K562 (cell line): ENCODE measurements around the gene ZSCAN2. TPM values are rescaled to one million over a fixed set of nuclear protein-coding genes. Genes with fewer than 3 reads are reported as not detected.

Experiments
- CBFA2T2 ChIP-seq: fragments of 450-650 bp; conservative IDR thresholded peaks from 2 replicates; pipeline ENCODE4 v1.6.1; 2017; ENCODE audit warnings: mild to moderate bottlenecking
- ERF ChIP-seq: fragments of 450-650 bp; formaldehyde crosslinking; IDR thresholded peaks from 2 replicates; pipeline ENCODE4 v1.4.0; 2020; ENCODE audit warnings: mild to moderate bottlenecking, mixed read lengths
- HNRNPUL1 ChIP-seq: fragments of 200-400 bp; formaldehyde crosslinking; IDR thresholded peaks from 2 replicates; pipeline ENCODE4 v1.6.1; 2017; ENCODE audit warnings: low read length
- KAT8 ChIP-seq: fragments of 450-650 bp; IDR thresholded peaks from 2 replicates; pipeline ENCODE4 v1.6.1; 2016; ENCODE audit warnings: low read depth, mild to moderate bottlenecking
- LEF1 ChIP-seq: fragments of 450-650 bp; IDR thresholded peaks from 2 replicates; pipeline ENCODE4 v1.6.1; 2016; ENCODE audit warnings: mild to moderate bottlenecking
- NFYB ChIP-seq: IDR thresholded peaks from 2 replicates; pipeline ENCODE4 v1.6.1; 2011; ENCODE audit warnings: mild to moderate bottlenecking, moderate library complexity; ENCODE audit not compliant: insufficient read length; ENCODE audit errors: extremely low read depth
- PML ChIP-seq: IDR thresholded peaks from 2 replicates; pipeline ENCODE4 v1.6.1; 2012; ENCODE audit warnings: low read length, inconsistent platforms
- POLR2H ChIP-seq: IDR thresholded peaks from 2 replicates; pipeline ENCODE4 v1.6.1; 2016; ENCODE audit warnings: missing genetic modification characterization, low read depth, mild to moderate bottlenecking, control low read depth, missing compliant biosample characterization, moderate library complexity
- RCOR1 ChIP-seq, 2 experiments: IDR thresholded peaks; 2 replicates each; pipeline ENCODE4 v1.6.1; 2012; ENCODE audit warnings: low read depth in 2 of 2, low read length in 2 of 2, borderline replicate concordance in 1 of 2, improper control_type of control experiment in 1 of 2
- RFX5 ChIP-seq: IDR thresholded peaks from 2 replicates; pipeline ENCODE4 v1.6.1; 2011; ENCODE audit warnings: low read depth, mild to moderate bottlenecking, improper control_type of control experiment, low read length
- SLC30A9 ChIP-seq: fragments of 250-450 bp; sonication (Bioruptor Pico); IDR thresholded peaks from 2 replicates; pipeline ENCODE4 v1.8.0; 2022; ENCODE audit warnings: mild to moderate bottlenecking, moderate library complexity
- SMAD3 ChIP-seq: fragments of 450-650 bp; formaldehyde crosslinking; conservative IDR thresholded peaks from 2 replicates; pipeline ENCODE4 v1.4.0; 2020; ENCODE audit warnings: mild to moderate bottlenecking
- SMARCA4 ChIP-seq: fragments of 450-650 bp; IDR thresholded peaks from 2 replicates; pipeline ENCODE4 v1.6.1; 2016
- TAF9B ChIP-seq: fragments of 450-650 bp; IDR thresholded peaks from 2 replicates; pipeline ENCODE4 v1.6.1; 2018; ENCODE audit warnings: mild to moderate bottlenecking; ENCODE audit not compliant: partially characterized antibody
- XRCC4 ChIP-seq: IDR thresholded peaks from one replicate; pipeline ENCODE4 v1.6.1; 2011; ENCODE audit not compliant: insufficient read depth, insufficient read length; ENCODE audit errors: extremely low read depth
- ZNF232 ChIP-seq: sonication (generic); formaldehyde crosslinking; IDR thresholded peaks from 2 replicates; pipeline ENCODE4 v1.8.0; 2022; ENCODE audit warnings: mild to moderate bottlenecking, missing genetic modification reagents
- ZNF274 ChIP-seq: IDR thresholded peaks from 2 replicates; pipeline ENCODE4 v1.6.1; 2011; ENCODE audit warnings: low read depth, mild to moderate bottlenecking, low read length, moderate library complexity, borderline replicate concordance
- polyA plus RNA-seq, 8 experiments: library from polyadenylated mRNA; depleted of rRNA in 4 of 8; stranded (reverse) in 5 of 8; unstranded in 3 of 8; fragments of >200 nt; fragmentation: Nextera tagmentation in 2 of 8; fragmentation: Illumina TruSeq in 1 of 8; extraction: Ambion mirVana in 2 of 8; extraction: Trizol in 1 of 8; gene quantifications; 2 replicates each; pipeline versions ENCODE4 v1.2.1 to v1.2.3, GENCODE V29; 2011 to 2014; ENCODE audit warnings: inconsistent platforms in 1 of 8, missing spikeins in 1 of 8
- total RNA-seq, 7 experiments: library from RNA; depleted of rRNA in 6 of 7; stranded (reverse); fragments of >200 nt in 6 of 7; fragmentation: Illumina TruSeq in 2 of 7; extraction: Trizol in 2 of 7; gene quantifications; 2 replicates each; pipeline versions ENCODE4 v1.2.1 to v1.2.3, GENCODE V29; 2011 to 2021; ENCODE audit warnings: low replicate concordance in 1 of 7
- TF ChIP-seq, protein P1 (sequence below): sonication (generic); formaldehyde crosslinking; IDR thresholded peaks from 2 replicates; pipeline ENCODE4 v1.8.0; 2023; ENCODE audit warnings: mild to moderate bottlenecking, missing genetic modification reagents
- TF ChIP-seq, protein P2 (sequence below), 2 experiments: fragments of 250-450 bp in 1 of 2; fragments of 450-650 bp in 1 of 2; sonication (Bioruptor Pico) in 1 of 2; IDR thresholded peaks; 2 replicates each; pipeline versions ENCODE4 v1.6.1 to v1.8.0; 2016 to 2021; ENCODE audit warnings: mild to moderate bottlenecking in 2 of 2, moderate library complexity in 2 of 2, missing compliant biosample characterization in 1 of 2, missing genetic modification characterization in 1 of 2
- TF ChIP-seq, protein P3 (sequence below): sonication (generic); formaldehyde crosslinking; IDR thresholded peaks from 2 replicates; pipeline ENCODE4 v1.8.0; 2022; ENCODE audit warnings: mild to moderate bottlenecking, missing genetic modification reagents
- TF ChIP-seq, protein P4 (sequence below): sonication (generic); formaldehyde crosslinking; IDR thresholded peaks from 2 replicates; pipeline ENCODE4 v1.8.0; 2023; ENCODE audit warnings: mild to moderate bottlenecking, missing genetic modification reagents

ZSCAN2 gene
- total and polyA plus RNA-seq, 9 of the 15 experiments (the other 6 are each of a cell fraction or from before 2014, with no cell fraction given): 1.7 to 14.2 (median 6.6) TPM

DNA sequence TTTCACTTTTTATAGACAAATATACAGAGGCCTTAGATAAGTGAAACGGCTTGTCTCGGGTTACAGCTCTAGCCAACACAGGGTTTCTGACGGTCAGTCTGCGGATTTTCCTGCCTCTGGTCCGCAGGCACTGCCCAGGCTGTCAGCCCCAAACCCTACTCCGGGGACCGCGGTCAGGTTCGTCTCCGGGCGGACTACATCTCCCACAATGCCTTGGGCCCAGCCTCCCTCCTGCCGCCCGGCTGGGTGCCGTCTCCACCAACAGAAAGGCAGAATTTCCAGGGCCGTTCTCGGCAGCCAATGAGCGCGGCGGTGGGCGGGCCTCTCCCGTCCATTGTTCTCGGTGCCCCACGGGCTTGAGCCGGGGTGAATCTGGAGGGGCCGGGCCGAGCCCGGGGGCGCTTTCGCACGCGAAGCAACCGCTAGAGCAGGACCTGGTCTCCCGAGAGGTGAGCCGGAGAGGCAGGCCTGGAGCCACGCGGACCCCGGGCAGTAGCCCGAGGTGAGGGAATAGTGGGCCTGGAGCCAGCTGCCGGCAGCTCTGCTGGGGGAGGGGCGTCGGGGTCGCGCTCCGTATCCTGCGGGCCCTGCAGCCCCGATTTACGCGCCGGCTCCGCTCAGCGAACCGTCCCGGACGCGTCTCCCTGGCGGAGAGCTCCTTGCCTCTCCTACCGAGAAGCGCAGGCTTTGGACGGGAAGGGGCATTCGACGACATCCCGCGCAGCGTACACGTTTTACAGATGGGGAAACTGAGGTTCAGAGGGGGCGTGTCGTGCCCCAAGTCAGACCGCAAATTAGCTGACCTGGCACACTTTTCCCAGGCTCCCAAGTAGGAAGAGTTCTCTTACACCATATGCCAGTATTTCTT is at the start of gene ZSCAN2 (continued):
- TF ChIP-seq SMAD3 (CRISPR knock-in tag) (no peak), POLR2H (tag) (no peak), LEF1 (no peak), XRCC4 (no peak), HNRNPUL1 (no peak), KAT8 (no peak), ZNF232 (CRISPR knock-in tag) (no peak), SLC30A9 (no peak), SMARCA4 (no peak), ERF (CRISPR knock-in tag) (no peak), PML (no peak), RFX5 (no peak), ZNF274 (no peak), CBFA2T2 (no peak), RCOR1 (IDR thresholded peaks at IDR 0.05; ENCODE audit: borderline replicate concordance in 1 of 2, low read depth in 2 of 2, low read length in 2 of 2) (no peak), NFYB (peak; percentile 74), TAF9B (no peak)
- TF ChIP-seq, protein P1, sequence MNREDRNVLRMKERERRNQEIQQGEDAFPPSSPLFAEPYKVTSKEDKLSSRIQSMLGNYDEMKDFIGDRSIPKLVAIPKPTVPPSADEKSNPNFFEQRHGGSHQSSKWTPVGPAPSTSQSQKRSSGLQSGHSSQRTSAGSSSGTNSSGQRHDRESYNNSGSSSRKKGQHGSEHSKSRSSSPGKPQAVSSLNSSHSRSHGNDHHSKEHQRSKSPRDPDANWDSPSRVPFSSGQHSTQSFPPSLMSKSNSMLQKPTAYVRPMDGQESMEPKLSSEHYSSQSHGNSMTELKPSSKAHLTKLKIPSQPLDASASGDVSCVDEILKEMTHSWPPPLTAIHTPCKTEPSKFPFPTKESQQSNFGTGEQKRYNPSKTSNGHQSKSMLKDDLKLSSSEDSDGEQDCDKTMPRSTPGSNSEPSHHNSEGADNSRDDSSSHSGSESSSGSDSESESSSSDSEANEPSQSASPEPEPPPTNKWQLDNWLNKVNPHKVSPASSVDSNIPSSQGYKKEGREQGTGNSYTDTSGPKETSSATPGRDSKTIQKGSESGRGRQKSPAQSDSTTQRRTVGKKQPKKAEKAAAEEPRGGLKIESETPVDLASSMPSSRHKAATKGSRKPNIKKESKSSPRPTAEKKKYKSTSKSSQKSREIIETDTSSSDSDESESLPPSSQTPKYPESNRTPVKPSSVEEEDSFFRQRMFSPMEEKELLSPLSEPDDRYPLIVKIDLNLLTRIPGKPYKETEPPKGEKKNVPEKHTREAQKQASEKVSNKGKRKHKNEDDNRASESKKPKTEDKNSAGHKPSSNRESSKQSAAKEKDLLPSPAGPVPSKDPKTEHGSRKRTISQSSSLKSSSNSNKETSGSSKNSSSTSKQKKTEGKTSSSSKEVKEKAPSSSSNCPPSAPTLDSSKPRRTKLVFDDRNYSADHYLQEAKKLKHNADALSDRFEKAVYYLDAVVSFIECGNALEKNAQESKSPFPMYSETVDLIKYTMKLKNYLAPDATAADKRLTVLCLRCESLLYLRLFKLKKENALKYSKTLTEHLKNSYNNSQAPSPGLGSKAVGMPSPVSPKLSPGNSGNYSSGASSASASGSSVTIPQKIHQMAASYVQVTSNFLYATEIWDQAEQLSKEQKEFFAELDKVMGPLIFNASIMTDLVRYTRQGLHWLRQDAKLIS (CRISPR knock-in tag): no peak
- TF ChIP-seq, protein P2, sequence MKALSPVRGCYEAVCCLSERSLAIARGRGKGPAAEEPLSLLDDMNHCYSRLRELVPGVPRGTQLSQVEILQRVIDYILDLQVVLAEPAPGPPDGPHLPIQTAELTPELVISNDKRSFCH (CRISPR knock-in tag; IDR thresholded peaks at IDR 0.05): no peak
- TF ChIP-seq, protein P2 (tag; IDR thresholded peaks at IDR 0.05): 0 out of 2 replicates have a peak, but pooled peaks have one; percentile 19
- TF ChIP-seq, protein P3, sequence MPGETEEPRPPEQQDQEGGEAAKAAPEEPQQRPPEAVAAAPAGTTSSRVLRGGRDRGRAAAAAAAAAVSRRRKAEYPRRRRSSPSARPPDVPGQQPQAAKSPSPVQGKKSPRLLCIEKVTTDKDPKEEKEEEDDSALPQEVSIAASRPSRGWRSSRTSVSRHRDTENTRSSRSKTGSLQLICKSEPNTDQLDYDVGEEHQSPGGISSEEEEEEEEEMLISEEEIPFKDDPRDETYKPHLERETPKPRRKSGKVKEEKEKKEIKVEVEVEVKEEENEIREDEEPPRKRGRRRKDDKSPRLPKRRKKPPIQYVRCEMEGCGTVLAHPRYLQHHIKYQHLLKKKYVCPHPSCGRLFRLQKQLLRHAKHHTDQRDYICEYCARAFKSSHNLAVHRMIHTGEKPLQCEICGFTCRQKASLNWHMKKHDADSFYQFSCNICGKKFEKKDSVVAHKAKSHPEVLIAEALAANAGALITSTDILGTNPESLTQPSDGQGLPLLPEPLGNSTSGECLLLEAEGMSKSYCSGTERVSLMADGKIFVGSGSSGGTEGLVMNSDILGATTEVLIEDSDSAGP (CRISPR knock-in tag): no peak
- TF ChIP-seq, protein P4, sequence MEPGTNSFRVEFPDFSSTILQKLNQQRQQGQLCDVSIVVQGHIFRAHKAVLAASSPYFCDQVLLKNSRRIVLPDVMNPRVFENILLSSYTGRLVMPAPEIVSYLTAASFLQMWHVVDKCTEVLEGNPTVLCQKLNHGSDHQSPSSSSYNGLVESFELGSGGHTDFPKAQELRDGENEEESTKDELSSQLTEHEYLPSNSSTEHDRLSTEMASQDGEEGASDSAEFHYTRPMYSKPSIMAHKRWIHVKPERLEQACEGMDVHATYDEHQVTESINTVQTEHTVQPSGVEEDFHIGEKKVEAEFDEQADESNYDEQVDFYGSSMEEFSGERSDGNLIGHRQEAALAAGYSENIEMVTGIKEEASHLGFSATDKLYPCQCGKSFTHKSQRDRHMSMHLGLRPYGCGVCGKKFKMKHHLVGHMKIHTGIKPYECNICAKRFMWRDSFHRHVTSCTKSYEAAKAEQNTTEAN (CRISPR knock-in tag): no peak
